GM12801 (cell line): ENCODE data around the gene ARHGAP15.

Experiments used
- CTCF ChIP-seq: IDR thresholded peaks from one replicate; pipeline ENCODE4 v1.5.1; 2011; ENCODE audit warnings: control low read depth; ENCODE audit not compliant: insufficient read length; ENCODE audit errors: extremely low read depth

ARHGAP15 gene

GRCh38 chr2:143402451-143402850 lies 273.2 kb downstream of the ARHGAP15 start:
- TF ChIP-seq CTCF = no peak

GRCh38 chr2:143410082-143410897 lies 281.1 kb downstream of the ARHGAP15 start:
- TF ChIP-seq CTCF = no peak

- no peak for TF ChIP-seq CTCF
These were observed 286.4 kb downstream of the ARHGAP15 start for GRCh38 chr2:143415571-143415970.

GRCh38 chr2:143417428-143417827 lies 288.2 kb downstream of the ARHGAP15 start:
- no peak for TF ChIP-seq CTCF

GRCh38 chr2:143420313-143420712 lies 291.1 kb downstream of the ARHGAP15 start:
- TF ChIP-seq CTCF = no peak

GRCh38 chr2:143422681-143423080 lies 293.5 kb downstream of the ARHGAP15 start:
- TF ChIP-seq CTCF = no peak

- no peak for TF ChIP-seq CTCF
These were observed 296.7 kb downstream of the ARHGAP15 start for GRCh38 chr2:143425896-143426295.
